Stimulated activated CD8-positive, alpha-beta memory T cell treated with anti-CD3 and anti-CD28 coated beads, Interleukin-15, amount 100 ng/mL, for 24 hours (primary cell): ENCODE results near the gene PGAP1.
"Not testable (repeated sequence)": the region's sequence is repeated elsewhere in the genome, so short reads cannot be mapped to it uniquely, and the experiment has no call there.

Source experiments
- DNase-seq: peaks from one replicate; pipeline ENCODE4 v3.0.0-alpha.2; 2020; ENCODE audit warnings: low read depth

PGAP1 gene

DNA sequence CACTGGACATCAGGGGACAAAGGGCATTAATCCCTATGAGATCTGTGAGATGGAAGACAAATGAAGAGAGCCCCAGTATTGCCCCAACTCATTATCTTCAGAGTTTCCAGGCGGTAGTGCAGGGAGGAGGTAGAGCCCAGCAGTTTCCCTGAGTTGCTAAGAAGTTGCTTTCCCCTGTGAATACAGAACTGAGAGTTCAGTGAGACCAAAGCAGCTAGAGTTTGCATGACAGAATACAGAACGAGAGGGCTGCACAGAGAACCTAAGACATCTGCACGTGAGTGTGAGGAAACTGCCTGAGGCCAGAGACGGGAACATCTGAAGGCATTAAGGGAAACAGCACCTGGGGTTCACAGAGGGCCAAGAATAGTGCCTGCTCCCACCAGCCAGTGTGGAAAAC is 18.1 kb upstream of the PGAP1 start:
- DNase-seq = no peak

DNA sequence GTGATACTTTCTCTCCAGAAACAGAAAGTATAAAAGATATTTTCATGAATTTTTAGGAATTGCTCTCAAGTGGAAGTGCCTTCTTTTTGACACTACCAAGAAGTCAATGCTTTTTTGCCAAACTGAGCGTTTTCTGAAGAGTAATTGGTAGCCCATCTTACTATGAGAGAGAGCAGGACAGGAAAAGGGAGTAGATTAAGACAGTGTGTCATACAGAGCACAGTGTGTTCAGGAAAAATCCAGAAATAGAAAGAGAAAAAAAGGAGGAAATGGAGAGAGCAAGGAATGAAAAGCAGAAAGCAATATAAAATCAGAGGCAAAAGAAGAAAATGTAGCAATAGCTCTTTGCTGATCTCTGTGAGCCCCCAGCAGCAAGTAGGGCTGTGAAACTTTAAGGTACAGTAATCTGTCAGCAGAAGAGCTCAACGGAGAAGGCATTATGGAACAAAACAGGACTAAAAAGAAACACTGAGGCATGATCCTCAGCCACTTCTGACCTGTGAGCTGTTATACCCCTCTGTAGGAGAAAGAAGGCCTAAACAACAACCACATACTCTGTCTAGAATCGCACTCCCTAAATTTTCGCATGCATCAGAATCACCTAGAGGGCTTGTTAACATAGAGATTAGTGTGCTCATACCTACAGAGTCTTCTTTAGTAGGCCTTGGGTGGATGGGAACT is 15.0 kb upstream of the PGAP1 start:
- DNase-seq = no peak

DNA sequence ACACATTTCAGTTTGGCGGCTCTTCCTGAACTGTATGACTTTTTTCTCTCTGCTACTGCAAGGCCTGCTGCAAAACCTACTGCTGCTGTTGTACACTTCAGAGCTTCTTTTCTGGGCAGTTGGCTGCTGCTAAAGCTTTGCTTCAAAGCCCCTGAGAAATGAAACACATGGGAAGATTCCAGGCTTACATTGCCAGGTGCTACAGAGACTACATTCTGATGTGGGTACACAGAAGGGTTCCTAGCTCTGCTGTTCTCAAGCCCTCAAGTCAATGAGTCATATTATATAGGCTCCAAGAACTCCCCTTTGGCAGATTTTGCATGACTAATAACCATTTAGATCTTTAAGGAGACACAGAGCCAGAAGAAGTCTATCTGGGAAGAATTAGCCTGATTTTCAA is 12.9 kb upstream of the PGAP1 start:
- DNase-seq = no peak

DNA sequence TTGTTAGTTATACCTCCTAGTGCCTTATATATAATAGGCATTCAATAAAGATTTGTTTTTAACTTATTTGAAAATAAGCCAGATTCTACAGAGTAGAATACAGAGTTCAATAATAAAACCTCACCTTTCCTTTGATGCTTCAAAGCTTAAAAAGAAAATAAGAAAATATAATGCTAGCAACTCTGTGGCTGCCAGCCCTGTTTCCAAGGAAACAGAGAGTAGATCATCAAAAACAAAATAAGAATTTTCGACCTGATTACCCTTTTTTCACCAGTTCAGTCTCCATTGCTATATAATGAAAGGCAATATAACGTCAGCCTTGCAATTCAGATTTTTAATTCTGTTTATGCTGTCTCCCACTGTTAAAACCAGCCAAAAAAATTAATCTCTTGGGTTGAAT is 8.9 kb upstream of the PGAP1 start:
- DNase-seq = no peak

DNA sequence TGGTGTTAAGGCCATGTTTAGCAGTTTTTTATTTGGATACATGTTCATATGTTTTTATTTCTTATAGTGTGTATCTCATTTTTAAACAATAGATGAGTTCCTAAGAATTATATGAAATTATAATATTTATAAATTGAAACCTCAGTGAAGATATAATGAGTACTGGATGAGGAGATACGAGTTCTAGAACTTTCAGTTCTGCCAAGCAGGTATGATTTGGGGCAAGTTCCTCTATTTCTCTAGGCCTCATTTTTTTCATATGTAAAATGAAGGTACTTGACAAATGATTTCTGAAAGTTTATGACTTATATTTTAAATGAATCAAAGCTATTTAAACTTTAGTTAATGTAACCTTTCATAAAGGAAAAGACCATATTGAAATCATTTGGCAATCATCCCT is 8.2 kb upstream of the PGAP1 start:
- no peak for DNase-seq

DNA sequence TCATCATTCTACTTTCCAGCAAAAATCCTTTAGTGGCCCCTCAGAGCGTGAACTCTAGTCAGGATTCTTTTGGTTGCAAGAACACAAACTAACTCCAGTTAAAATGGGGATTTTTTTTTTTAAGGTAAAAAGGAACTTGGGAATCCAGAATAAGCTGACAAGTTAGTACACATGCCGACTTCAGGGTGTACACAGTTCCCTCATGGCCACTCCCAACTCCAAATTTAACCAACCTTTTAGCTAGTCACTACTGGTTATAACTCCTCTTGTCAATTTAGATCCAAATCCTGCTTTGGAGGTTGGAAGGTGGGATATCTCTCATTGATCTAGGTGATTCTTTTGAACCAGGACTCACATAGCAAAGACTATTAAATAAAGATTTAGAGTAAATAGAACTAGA is 5.0 kb upstream of the PGAP1 start:
- no peak for DNase-seq

DNA sequence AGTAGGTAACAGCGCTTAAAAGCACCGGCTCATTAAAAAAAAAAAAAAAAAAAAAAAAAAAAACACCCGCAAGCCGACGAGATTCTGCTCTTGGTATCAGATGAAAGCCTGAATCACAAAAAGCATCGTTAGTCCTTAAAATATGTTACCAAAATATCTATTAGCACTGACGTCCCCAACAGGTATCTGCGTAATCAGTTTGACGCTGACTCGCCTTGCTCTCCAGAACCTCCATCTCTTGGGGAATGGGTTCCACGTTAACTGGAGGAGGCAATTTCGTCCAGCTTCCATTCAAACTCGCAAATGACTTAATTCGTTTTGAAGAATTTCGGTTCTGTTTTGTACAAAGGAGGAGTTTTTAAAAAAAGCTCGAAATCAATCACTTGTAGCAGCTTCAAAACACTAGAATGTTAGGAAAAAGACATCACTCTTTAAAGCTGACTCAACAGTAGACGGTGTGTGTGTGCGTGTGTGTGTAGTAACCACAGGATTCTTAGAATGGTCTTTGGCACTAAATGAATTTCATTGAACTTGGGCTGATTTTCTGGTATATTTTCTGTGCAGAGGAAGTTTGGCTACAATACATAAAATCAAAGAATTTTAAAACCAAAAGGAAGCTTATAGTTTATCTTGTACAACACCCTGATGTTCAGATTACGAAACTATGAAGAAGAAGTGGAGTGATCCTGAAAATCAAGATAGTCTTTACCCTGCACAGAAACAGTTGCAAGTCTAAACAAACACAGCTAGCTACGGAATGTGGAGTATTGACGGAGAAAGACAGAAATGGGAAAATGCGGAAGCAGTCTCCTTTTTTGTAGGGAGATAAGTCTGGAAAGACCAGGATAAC is 1.1 kb upstream of the PGAP1 start:
- no peak for DNase-seq

DNA sequence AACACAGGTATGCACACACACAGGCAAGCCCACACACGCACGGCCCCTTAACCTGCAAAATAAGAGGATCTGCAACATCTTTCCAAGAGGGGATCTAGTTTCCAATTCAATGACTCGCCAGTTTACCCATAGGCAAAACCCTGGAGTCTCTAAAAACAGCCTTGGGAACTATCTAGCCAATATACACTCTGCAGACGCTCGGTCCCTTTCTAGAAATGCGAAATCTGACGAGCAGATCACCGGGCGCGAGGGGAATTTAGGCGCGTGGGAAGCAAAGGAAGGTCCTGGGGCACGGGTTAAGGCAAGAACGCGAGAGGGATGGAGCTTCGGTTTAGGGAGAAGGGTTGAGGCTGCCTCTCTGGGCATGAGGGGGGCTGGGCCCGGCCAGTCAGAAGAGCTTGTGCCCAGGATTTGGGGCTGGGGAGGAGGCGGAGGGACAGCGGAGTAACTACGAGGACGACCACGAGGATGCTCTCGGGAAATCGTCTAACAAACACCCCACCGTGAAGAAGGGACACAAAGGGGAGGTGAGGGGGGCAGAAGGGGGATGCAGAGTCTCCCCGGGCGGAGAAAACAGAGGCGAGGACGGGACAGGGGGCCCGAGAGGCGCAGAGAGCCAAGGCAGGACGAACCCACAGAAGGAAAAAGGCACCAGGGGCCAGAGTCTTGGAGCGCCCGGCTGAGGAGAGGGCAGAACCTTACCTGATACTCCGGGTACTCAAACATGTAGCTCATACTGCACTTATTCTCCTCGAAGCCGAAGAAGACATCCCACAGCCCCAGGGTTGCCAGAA is 542 bp downstream of the PGAP1 start:
- no peak for DNase-seq

DNA sequence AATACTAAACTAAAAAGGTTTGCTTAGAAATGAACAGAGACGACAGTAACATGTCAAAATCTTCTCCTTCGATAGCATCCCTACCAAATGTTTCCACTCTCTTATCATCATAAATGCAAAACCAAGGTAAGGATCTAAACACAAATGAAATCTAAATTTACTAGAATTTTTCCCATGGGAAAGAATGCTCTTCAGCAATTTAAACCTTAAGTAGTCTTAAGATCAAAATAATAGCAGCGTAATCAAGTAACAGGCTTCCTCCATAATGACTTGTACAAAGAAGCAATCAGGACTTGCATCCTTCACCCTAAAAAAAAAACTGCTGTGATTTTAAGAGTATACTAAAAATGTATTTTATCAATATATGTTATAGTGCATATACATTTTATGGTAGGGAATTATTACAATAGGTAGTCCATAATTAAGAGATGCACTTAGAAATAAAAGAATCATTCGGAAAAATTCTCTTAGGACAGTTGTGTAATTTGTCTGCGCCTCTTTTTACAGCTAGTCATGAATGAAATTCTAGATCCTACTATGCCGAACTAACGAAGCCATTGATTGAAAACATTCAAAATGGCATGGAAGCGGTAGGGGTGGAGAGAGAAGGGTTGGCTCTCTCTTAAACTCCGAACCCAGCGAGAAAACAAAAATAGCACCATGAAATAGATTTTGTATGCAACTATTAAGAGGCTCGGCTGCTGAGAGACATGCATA is 1.3 kb downstream of the PGAP1 start:
- no peak for DNase-seq

DNA sequence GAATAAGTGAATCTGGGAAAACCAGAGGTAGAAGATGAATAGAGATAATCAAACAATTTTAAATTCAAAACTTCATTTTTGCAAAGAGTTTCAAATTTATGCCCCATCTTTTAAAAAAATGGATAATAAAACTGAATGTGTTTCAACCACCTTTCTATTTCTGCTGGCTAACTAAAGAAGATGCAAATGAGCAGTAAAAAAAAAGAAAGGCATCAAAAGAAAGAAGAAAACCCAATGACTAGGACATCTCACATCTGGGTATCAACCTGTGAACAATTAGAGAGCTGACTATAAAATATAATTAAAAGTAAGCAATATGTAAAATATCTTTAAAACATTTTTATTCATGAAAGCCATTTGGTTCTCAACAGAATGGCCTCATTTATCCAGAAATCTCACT is 2.5 kb downstream of the PGAP1 start:
- no peak for DNase-seq

DNA sequence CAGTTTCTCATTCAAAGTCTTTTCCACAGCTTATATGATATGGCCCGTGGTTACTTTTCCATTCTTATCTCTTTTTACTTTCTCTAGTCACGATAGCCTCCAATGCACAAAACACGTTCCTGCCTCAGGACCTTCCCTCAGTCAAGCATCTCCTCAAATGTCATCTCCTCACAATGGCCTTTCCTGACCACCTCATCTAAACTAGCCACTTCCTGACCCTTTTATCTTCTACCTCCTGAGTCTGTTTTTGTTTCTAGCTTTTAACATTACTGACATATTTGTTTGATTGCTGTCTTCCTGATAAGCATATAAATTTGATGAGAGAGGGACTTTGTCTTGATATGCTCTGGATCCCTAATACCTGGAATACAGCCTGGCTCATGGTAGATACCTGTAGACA is 7.6 kb downstream of the PGAP1 start:
- no peak for DNase-seq

DNA sequence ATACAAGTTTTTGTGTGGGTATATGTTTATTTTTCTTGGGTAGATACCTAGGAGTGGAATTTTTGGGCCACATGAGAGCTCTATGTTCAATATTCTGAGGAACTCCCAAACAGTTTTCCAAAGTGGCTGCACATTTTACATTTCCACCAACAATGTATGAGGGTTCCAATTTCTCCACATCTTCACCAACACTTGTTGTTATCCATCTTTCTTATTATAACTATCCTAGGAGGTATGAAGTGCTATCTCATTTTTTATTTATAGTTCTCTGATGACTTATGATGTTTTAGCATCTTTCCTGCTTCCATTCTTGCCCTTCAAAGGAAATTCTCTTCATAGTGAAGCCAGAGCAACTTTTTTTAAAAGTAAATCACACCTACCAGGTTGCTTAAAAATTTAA is 8.7 kb downstream of the PGAP1 start:
- no peak for DNase-seq

DNA sequence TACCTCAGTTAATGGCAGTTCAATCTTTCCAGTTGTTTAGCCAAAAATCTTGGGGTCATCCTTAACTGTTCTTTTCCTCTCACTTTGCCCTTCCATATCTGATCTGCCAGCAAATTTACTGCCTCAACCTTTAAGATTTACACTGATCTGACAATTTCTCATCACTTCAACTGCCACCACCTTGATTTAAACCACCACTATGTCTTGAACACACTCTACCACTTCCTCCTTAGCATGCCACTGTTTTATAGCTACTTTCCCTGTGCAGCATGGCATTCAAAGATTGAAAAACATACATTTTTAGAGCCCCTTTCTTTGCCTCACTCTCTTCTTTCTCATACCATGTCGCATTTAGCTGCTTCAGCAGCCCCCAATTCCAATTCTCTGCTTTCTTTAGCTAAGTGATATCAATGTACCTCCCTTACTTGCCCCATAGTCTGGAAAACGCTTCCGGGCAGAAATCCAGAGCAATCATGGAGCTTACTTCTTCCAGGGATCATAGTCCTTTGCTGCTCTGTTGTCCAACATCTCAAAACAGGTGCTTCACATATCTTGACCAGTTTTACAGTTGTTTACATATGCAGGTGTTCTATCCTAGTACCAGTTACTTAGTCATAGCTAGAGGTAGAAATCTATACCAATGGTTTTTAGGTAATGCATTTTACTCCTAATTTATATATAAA is 10.9 kb downstream of the PGAP1 start:
- DNase-seq = no peak

DNA sequence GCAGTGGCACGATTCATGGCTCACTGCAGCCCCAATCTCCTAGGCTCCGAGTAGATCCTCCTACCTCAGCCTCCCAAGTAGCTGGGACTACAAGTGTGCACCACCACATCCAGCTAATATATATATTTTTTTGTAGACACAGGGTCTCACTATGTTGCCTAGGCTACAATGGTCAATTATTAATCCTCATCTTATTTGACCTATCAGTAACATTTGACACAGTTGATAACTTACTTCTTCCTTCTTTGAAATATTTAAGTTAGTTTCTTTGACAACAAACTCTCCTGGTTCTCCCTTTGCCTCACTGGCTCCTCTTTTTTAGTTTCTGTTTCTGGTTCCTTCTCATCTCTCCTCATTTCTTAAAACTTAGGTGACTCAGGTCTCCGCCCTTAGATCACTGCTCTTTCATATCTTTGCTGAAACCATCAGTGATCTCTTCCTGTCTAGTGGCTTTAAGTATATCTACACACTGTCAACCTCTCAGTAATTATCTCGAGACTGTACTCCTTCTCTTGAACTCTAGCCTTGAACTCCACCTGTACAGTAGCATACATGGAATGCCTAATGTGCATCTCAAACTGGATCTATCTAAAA is 11.5 kb downstream of the PGAP1 start:
- DNase-seq = no peak

DNA sequence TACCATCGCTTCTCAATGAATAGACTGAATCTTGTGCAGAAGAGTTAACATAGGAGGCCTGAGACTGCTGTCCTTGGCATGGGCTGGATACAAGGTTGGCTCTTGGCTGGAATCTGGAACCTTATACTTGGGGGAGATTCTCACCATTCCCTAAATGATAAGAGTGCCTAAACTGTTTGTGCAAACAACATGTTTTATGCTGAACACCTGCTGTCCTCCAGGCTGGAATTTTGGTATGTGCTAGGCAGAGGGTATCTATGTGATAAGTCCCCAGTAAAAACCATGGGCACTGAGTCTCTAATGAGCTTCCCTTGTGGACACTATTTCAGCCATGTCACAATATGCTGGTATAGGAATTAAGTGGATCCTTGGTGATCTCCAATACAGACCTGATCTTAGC is 12.8 kb downstream of the PGAP1 start:
- DNase-seq = no peak

DNA sequence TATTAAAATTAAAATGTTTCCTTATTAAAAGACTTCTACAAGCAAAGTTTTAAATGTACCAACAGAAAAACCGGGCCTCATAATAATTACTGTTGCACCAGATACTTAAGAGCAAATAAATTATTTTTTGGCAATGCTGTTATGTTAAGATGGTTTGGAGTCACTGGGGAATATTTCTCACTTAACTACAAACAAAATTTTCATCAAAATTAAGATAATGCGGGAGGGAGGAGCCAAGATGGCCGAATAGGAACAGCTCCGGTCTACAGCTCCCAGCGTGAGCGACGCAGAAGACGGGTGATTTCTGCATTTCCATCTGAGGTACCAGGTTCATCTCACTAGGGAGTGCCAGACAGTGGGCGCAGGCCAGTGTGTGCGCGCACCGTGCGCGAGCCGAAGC is 21.1 kb downstream of the PGAP1 start:
- not testable (repeated sequence) for DNase-seq

DNA sequence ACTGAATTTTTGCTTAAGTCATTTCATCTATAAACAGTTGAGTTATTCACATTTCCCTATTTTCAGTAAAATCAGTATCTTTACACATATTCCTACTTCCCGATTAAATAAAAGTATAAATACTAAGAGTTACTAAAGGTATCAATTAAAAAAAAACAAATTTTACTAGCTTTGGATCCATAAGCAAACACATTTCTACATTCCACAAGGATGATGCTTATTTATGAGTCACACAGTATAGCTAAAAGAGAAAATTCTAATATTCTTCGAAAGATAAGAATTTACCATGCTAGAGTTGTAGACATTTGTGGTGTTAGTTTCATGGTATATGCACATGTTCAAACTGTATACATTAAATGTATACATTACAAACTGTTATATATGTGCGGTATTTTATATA is 23.7 kb downstream of the PGAP1 start:
- no peak for DNase-seq

DNA sequence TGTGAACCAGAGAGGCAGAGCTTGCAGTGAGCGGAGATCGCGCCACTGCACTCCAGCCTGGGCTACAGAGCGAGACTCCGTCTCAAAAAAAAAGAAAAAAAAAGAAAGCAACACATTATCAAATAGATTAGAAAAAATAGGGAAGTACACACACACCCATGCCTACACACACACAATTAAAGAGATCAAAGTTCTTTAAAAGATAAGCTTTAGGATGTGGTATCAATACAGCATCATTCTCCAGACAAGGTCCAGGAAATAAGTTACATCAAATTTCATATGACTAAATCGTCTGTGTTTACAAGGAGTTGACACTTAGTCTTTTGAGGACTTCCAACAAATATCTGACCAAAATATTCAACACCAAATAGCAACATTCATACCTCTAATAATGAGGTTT is 25.7 kb downstream of the PGAP1 start:
- no peak for DNase-seq

DNA sequence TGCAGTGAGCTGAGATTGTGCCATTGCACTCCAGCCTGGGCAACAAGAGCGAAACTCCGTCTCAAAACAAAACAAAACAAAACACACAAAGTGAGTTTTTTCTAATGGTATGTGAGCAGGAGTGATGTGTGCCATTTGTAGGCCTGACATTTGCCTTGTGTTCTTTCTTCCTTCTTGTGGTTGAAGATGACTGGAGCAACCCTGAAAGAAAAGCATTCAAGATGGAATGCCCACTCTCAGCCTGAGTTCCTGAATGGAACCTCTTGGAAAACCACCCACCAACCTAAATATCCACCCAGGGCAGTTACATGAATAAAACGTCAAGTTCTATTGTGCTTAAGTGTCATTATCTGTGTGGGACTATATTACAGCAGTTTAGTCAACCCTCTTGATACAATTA is 26.5 kb downstream of the PGAP1 start:
- no peak for DNase-seq

DNA sequence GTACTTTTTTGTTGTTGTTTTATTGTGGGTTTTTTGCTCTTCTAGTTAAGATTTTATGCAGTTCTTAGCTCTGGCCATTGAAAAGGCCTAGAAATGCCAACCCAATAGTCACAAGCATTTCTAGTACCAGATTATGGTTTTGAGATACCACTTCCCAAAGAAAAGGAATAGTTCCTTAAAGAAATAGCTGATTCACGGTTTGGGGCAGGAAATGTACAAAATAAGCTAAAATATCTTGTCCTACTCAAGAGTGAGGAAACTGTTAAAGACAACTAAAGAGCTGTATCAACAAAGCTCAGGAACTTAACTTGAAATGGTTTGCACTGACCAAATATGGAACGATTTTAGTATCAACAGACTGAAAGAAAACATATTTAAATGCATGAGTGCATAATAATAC is 35.4 kb downstream of the PGAP1 start:
- DNase-seq = no peak

DNA sequence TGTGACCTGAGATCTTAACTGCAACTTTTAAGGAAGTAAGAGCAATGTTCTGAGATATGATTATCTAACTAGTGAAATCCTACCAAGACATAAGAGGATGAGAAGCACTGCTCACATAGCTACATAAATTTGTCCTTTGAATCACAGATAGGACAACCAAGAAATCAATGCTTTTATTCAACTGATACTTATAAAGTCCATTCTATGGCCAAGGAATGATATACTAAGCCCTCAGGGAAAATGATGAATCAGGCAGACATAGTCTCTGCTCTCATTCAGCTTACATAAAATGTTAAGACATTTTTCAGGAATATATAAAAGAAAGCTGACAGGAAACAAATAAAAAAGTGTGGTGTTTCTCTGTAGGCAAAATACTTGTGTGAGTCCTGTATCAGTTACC is 39.1 kb downstream of the PGAP1 start:
- no peak for DNase-seq
